Upper lobe of left lung (tissue), 6 donors: ENCODE measurements around the gene ELP1. TPM values are rescaled to one million over a fixed set of nuclear protein-coding genes. Genes with fewer than 3 reads are reported as not detected.
A peak's percentile ranks its signal among the peaks of the same experiment; 100 is the strongest.

ENCODE experiments used
- ATAC-seq, 2 donors: fragments of 200-7000 bp; cut with Tn5 transposase; one replicate each; pipeline ENCODE4 v1.9.1; 2022; ENCODE audit warnings: mild to moderate bottlenecking in 2 of 2, moderate library complexity in 2 of 2; ENCODE audit not compliant: low FRiP score in 2 of 2
- DNase-seq, 2 donors: peaks; one replicate each; pipeline ENCODE4 v3.0.0-alpha.2; 2019 to 2020
- H3K27ac ChIP-seq, 4 donors: fragments of 200-600 bp; sonication (generic); one replicate each; pipeline ENCODE4 v1.5.1; 2016 to 2019
- H3K27me3 ChIP-seq, 4 donors: fragments of 200-600 bp; sonication (generic); one replicate each; pipeline ENCODE4 v1.5.1; 2017 to 2019
- H3K36me3 ChIP-seq, 4 donors: fragments of 200-600 bp; sonication (generic); one replicate each; pipeline ENCODE4 v1.5.1; 2016 to 2019
- H3K4me1 ChIP-seq, 4 donors: fragments of 200-600 bp; sonication (generic); one replicate each; pipeline ENCODE4 v1.5.1; 2018 to 2019
- H3K4me3 ChIP-seq, 4 donors: fragments of 200-600 bp; sonication (generic); one replicate each; pipeline ENCODE4 v1.5.1; 2017 to 2019; ENCODE audit warnings: mild to moderate bottlenecking in 2 of 4, moderate library complexity in 1 of 4
- H3K9me3 ChIP-seq, 4 donors: fragments of 200-600 bp; sonication (generic); one replicate each; pipeline ENCODE4 v1.5.1; 2018 to 2019
- CTCF ChIP-seq, 6 experiments: fragments of 450-650 bp in 4 of 6; fragments of 200-600 bp in 2 of 6; sonication (generic) in 2 of 6; IDR thresholded peaks; one replicate each; pipeline ENCODE4 v1.5.1; 2016 to 2019; ENCODE audit warnings: antibody characterized with exemption in 6 of 6
- EP300 ChIP-seq, 4 donors: sonication (generic); formaldehyde crosslinking; IDR thresholded peaks; one replicate each; pipeline ENCODE4 v1.5.1; 2017; ENCODE audit warnings: antibody characterized with exemption in 4 of 4, control low read depth in 2 of 4
- POLR2A ChIP-seq, 4 donors: fragments of 450-650 bp; IDR thresholded peaks; one replicate each; pipeline ENCODE4 v1.5.1; 2016 to 2017; ENCODE audit warnings: antibody characterized with exemption in 4 of 4, mild to moderate bottlenecking in 2 of 4
- POLR2AphosphoS5 ChIP-seq, 2 donors: sonication (generic); formaldehyde crosslinking; IDR thresholded peaks; one replicate each; pipeline ENCODE4 v1.5.1; 2017; ENCODE audit warnings: antibody characterized with exemption in 2 of 2
- WGBS, 2 donors: methylation state at CpG; one replicate each; pipeline ENCODE4 v1.1.5; 2017 to 2018; 5-methylcytosine and 5-hydroxymethylcytosine counted together
- total RNA-seq, 6 donors: library from RNA; depleted of rRNA in 4 of 6; stranded (reverse); fragments of >200 nt in 4 of 6; gene quantifications; one replicate each; pipeline versions ENCODE4 v1.1.0 to v1.2.1, GENCODE V29; 2016 to 2021
- donor health status: DM: no; HTN: no; CAD: no; lungs with moderate emphysema.
- donor health status: DM: no; HTN: yes; CAD: no; lungs with severe emphysema.

The ELP1 gene
- total RNA-seq, 6 donors from 2014 or later: 11.3 to 55.4 (median 18.5) TPM

GRCh38 chr9:108960331-108960730 lies 26.4 kb upstream of the ELP1 start:
- WGBS, 2 donors: 55 to 59% methylated on average over 6 of the region's 6 CpGs
- H3K4me3 ChIP-seq: no peak overlapping the region

GRCh38 chr9:108956631-108957026 lies 22.7 kb upstream of the ELP1 start:
- Histone ChIP-seq H3K27ac (no peak overlapping the region), H3K9me3 (no peaks in the 10 kb centered on the region), H3K36me3 (peaks cover 0 to under 1% (median 0%) of the 10 kb centered on the region in 4 donors), H3K4me1 (peaks cover 0 to 6% (median 0%) of the 10 kb centered on the region in 4 donors), H3K27me3 (no peaks in the 10 kb centered on the region), H3K4me3 (no peak overlapping the region)
- DNase-seq: no peak
- no peak for ATAC-seq
- TF ChIP-seq CTCF (IDR thresholded peaks at IDR 0.05) (no peak), EP300 (IDR thresholded peaks at IDR 0.05) (no peak)

More at GRCh38 chr9:108960331-108960730, 26.4 kb upstream of the ELP1 start:
- H3K9me3 ChIP-seq: no peaks in the 10 kb centered on the region
- H3K27me3 ChIP-seq: no peaks in the 10 kb centered on the region
- peaks cover 0 to 8% (median 0%) of the 10 kb centered on the region in 4 donors for H3K36me3 ChIP-seq
- TF ChIP-seq POLR2A (IDR thresholded peaks at IDR 0.05): no peak
- no peak for ATAC-seq
- no peak for DNase-seq
- H3K27ac ChIP-seq: no peak overlapping the region
- no peaks in the 10 kb centered on the region for H3K4me1 ChIP-seq

- no peak for DNase-seq
- H3K36me3 ChIP-seq: peaks cover 0 to 5% (median 0%) of the 10 kb centered on the region in 4 donors
- WGBS, 2 donors: 71 to 79% methylated on average over 4 of the region's 4 CpGs
- TF ChIP-seq EP300 (IDR thresholded peaks at IDR 0.05) (no peak), CTCF (IDR thresholded peaks at IDR 0.05) (no peak), POLR2AphosphoS5 (IDR thresholded peaks at IDR 0.05) (no peak), POLR2A (IDR thresholded peaks at IDR 0.05) (no peak)
- no peak overlapping the region for H3K27ac ChIP-seq
- ATAC-seq: no peak
- H3K9me3 ChIP-seq: no peaks in the 10 kb centered on the region
- H3K4me1 ChIP-seq: peaks cover 0 to 6% (median 0%) of the 10 kb centered on the region in 4 donors
- no peaks in the 10 kb centered on the region for H3K27me3 ChIP-seq
- no peak overlapping the region for H3K4me3 ChIP-seq
Observed at GRCh38 chr9:108956022-108956630, 22.2 kb upstream of the ELP1 start.

- H3K27me3 ChIP-seq: no peaks in the 10 kb centered on the region
- 2% methylated on average over 3 of the region's 3 CpGs for WGBS, 2 donors
- ATAC-seq: no peak
- no peak for DNase-seq
- no peak overlapping the region for H3K4me3 ChIP-seq
- H3K27ac ChIP-seq: peak overlapping the region in 1 of 4 donors; percentile 20
- H3K9me3 ChIP-seq: no peaks in the 10 kb centered on the region
- H3K4me1 ChIP-seq: peaks cover 0 to 6% (median 0%) of the 10 kb centered on the region in 4 donors
- H3K36me3 ChIP-seq: peaks cover 0 to 5% (median 0%) of the 10 kb centered on the region in 4 donors
- TF ChIP-seq EP300 (IDR thresholded peaks at IDR 0.05) (no peak), CTCF (IDR thresholded peaks at IDR 0.05) (peak; percentile 26 to 67 (median 53))
Observed at GRCh38 chr9:108953983-108954574, 20.2 kb upstream of the ELP1 start.

- H3K4me1 ChIP-seq: peaks cover 0 to 6% (median 0%) of the 10 kb centered on the region in 4 donors
- H3K27me3 ChIP-seq: no peaks in the 10 kb centered on the region
- TF ChIP-seq POLR2A (IDR thresholded peaks at IDR 0.05): no peak
- TF ChIP-seq EP300 (IDR thresholded peaks at IDR 0.05): no peak
- WGBS, 2 donors: 76 to 83% methylated on average over 2 of the region's 2 CpGs
- no peak for ATAC-seq
- H3K4me3 ChIP-seq: no peak overlapping the region
- DNase-seq: no peak
- peaks cover 0 to 5% (median 0%) of the 10 kb centered on the region in 4 donors for H3K36me3 ChIP-seq
- H3K9me3 ChIP-seq: no peaks in the 10 kb centered on the region
- H3K27ac ChIP-seq: no peak overlapping the region
Observed at GRCh38 chr9:108951578-108951977, 17.7 kb upstream of the ELP1 start.

GRCh38 chr9:108950168-108950567 lies 16.2 kb upstream of the ELP1 start:
- no peak for ATAC-seq
- 62 to 63% methylated on average over 1 of the region's 1 CpG for WGBS, 2 donors

More at GRCh38 chr9:108950168-108950567, 16.2 kb upstream of the ELP1 start:
- DNase-seq: no peak
- H3K36me3 ChIP-seq: peaks cover 0 to 9% (median 0%) of the 10 kb centered on the region in 4 donors
- H3K9me3 ChIP-seq: no peaks in the 10 kb centered on the region
- H3K27me3 ChIP-seq: no peaks in the 10 kb centered on the region
- H3K4me3 ChIP-seq: no peak overlapping the region
- TF ChIP-seq POLR2A (IDR thresholded peaks at IDR 0.05): no peak
- no peak for TF ChIP-seq EP300 (IDR thresholded peaks at IDR 0.05)
- no peak for TF ChIP-seq CTCF (IDR thresholded peaks at IDR 0.05)
- no peak for TF ChIP-seq POLR2AphosphoS5 (IDR thresholded peaks at IDR 0.05)
- no peak overlapping the region for H3K27ac ChIP-seq
- peaks cover 0 to 6% (median 0%) of the 10 kb centered on the region in 4 donors for H3K4me1 ChIP-seq
